Measurements from ENCODE around the gene UNCX.

UNCX gene

DNA sequence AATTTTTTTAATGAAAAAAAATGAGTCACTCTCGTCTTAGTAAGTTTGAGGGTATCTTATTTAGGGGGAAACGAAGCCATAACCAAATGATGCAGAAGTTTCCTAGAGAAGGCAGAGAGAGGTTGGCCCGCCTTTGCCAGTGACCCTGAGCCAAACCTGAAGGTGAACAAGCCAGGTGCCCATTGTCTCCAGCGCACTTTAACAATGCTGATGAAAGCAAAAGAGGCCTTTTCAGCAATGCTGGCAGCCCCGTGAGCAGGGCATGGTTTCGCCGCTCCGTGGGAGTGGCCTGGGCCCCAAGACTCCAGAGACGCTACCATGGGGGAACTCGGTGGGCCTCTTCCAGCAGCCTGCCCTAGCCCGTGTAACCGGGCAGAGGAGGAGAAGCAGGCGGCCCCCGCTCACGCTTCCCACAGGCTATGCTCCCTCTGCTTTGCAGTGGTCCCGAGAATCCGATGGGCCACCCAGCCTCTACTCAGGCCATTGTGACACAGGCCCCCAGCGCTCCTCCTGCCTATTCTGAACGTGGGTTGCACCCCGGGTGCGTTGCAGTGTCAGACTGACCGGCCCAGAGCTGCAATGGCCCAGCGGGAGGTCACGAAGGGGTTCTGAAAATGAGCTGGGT lies 14.0 kb upstream of the UNCX start:
- DNase-seq, result no peak

DNA sequence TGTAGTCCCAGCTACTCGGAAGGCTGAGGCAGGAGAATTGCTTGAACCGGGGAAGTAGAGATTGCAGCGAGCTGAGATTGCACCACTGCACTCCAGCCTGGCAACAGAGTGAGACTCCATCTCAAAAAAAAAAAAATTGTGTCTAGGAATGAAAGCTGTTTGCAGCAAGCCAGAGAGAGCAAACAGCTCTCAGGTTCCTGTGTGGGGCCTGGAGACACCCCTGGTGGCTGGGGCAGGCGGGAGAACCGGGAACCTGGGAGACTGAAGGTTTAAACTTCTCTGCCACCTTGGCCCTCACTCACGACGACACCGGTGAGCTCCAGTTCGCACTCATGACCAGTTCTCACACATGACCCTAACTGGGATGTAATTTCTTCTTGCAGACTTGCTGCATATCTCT lies 13.2 kb upstream of the UNCX start:
- no peak for DNase-seq

DNA sequence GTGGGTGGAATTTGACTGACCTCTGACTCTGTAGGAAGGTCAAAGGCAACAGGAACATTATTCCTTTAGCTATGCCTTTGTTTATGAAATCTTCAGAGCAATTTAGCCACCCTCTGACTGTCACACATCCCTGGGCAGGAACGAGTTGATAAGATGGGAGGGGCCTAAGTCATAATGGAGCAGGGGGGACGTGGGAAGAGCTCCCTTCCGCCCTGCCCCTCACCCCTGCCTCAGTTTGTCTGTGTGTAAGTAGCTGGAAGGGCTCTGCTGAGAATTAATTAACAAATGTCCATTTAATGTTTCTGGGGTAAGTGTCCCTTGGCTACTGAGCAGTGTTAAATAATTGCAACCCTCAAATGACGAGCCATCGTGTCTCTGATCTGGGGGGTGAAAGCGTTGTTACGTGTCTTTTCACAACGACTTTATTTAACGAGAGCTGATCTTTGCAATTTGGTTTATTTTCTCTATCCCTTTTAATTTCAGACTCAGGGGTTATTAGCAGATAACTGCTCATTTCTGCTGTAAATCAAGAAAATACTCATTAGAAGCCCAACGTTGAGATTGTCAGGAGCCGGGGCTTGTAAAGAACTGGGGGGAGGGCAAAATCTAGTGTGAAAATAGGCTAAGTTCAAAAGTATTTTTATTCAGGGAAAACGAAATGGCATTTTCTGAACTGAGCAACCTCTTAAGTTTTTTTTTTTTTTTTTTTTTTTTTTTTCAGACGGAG lies 12.5 kb upstream of the UNCX start:
- no peak for DNase-seq

DNA sequence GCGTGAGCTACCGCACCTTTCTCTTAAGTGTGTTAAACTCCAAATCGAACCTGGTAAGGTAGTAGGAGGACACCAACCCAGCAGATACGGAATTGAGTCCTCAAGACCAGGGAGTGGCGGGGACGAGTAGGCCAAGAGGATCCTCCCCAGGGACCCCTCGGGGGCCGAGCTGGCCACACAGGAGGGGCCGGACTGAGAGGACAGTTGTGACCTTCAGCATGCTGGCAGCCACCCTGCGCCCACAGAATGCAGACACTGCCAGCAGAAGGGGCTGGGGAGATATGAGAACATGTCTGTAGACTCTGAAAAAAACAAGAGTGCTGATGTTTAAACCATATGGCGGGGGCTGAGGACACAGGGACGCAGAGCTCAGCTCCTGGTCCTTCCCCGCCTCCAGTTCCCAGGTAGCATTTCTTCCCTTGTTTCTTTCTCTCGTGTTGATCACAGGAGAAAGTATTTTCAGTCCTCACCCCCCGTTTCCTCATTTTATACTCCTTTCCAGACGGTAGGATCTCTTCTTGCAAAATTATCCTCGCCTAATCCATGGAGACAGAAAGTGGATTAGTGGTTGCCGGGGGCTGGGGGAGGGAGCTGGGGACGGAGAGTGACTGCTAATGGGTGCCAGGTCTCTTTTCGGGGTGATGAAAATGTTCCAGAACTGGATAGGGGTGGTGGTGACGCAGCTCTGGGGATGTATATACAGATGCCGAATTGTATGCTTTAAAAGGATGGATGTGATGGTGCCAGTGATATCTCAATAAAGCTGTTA lies 11.5 kb upstream of the UNCX start:
- DNase-seq, result no peak

DNA sequence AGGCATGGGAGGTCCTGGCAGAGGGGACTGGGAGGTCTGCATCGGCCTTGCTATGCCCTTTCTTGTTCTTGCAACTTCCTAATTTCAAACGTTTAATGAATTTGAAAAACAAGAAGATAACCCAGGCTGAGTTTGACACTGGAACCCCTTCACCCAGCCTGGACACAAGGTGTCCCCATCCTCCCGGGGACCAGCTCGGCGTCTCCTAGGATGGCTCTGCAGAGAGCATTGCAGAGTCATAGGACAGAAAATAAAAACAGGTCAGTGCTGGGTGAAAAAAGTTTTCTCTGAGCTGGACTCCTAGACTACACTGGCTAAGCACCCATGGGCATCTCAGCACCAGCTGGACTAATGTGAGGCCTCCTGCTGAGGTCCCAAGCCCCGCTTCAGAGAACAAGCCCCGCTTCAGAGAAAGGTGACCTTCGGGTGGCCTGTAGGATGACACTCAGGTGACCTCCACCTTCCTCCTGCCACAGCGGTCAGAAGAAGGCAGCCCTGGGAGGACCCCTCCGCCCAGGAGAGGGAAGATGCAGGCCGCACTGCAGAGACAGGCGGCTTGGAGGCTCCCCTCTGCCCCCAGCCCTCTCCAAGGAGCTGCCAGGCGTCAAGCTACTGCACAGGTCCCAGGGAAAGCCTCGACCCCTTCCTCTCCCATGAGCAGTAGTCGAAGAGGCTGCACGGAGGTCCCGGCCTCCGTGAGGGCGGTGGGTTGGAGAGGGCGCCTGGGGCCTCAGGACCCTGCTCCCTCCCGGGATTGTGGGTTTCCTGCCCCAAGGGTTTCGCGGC lies 9.3 kb upstream of the UNCX start:
- DNase-seq, result no peak

DNA sequence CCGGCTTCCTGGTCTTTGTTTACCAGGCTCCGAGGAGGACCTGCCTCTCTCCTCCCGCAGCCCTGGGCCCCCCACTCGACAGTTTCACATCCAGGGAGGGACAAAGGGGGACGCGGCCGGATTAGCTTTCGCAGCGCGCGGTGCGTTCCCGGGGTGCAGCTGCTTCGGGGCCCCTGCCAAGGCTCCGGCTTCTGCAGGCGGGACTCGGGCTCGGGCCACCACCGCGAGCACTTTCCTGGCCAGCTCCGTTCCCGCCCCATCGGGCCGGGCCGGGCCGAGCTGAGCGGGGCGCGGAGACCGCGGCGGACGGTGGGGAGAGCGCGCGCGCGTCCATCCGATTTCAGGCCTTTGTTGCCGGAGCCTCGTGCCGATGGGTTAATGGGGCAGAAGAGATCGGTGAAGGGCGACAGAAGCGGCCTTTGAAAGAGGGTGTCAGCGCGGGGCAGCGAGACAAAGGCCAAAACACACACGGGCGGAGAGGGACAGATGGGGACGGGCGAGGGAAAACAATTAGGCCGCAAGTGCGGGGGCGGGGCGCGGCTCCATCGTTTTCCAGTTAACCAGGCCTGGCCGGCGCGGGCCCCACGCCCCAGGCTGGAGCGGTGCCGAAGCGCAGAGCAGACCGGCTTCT lies 8.5 kb upstream of the UNCX start:
- DNase-seq, result no peak

DNA sequence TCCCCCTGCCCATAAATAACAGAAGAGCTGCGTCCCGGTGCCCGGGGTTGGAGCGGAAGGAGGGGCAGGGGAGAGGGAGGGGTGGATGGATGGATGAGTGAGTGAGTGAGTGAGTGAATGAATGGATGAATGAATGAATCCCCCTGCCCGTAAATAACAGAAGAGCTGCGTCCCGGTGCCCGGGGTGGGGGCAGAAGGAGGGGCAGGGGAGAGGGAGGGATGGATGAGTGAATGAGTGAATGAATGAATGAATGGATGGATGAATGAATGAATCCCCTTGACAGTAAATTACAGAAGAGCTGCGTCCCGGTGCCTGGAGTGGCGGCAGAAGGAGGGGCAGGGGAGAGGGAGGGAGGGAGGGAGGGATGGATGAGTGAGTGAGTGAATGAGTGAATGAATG lies 7.6 kb upstream of the UNCX start:
- no peak for DNase-seq

DNA sequence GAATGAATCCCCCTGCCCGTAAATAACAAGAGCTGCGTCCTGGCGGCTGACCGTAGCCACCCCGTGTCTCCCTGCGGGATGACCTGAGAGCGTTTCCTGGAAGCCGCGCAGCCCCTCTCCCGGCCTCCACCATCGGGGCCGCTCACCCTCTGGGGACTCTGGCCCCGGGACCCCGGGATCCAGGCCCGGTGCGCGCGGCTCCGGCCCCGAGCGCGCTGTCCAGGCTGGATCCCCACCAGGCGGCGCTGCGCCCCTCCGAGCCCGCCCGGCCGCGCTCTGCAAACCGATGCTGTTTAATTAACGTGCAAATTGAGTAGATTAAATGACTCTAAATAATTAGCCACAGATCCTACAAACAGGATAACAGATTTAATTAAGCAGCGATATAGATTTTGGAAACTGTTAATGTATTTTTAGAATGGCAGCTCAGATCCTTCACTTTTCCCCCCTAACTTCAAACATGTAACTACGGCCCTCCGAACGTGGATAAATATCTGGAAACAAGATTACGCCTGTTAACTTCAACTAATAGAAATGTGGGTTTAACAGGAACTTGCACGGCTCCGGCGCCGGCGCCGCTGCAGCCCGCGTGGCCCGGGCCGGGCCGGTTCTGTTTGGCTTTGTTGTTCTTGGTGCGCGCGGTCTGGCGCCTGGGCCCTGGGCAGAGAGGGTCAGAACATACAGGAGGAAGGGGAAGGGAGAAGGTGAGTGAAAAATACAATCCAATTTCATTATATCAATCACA lies 7.1 kb upstream of the UNCX start:
- peak; percentile 62 for DNase-seq

DNA sequence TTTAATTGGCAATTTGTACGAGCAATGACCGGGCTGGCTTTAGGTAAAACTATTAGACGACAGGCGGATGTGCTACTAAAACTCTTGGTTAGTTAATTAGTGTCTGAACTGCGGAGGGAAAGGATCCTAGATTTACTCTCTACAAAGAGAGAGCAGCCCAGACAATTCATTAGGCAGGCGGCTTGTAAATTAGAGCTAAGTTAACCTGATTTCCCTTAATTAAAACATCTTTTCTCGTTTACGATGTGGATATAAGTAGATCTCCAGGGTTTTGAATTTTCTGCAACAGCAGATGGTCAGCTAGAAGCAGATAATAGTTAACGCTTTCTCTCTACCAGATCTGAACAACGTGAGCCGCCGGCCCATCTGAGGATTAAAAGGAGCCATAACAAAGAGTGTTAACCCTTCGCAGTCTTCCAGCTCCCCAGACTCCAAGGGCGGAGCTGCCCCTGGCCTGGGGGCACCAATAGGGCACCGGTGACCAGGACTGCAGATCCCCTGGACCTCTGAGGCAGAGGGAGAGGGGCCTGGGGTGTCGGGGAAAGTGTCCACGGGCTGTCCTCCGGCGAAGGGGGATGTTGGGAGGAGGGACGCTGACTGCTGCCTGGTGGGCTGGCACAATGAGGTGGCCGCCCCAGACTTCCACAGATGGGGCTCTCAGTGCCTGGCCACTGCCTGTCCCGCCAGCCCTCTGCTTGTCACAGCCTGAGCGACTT lies 6.3 kb upstream of the UNCX start:
- DNase-seq, result no peak

DNA sequence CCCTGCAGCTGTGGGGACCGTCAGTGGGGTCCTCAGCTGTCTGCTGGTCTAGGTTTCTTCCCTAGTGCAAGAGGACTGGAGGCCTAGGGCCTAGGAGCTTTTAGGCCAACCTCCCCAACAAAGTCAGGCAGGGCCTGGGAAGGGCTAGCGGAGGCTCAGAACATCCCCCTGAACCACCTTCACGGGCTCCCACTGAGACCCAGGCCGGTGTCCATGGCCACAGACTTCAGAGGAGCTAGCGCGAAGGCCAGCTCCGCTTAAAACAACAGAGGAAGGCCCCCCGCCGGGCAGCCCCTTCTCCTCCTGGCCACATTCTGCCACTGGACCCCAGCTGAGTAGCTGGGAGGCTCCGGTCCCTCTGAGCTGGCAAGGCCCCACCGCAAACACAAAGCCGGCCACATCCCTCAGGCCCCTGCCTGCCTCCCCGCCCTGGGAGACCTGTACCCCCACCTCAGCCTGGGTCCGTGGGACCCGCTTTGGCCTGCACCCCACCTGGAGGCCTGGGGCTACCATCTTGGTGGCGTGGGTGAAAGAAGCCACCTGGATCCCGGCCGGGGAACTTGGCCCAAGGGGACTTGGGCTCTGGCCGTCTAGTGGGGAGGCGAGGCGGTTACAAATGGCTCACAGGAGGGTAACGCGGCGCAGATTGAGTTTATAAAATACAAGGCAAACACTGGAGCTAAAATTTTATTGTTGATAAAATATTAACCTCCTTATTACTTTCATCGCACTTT lies 5.4 kb upstream of the UNCX start:
- no peak for DNase-seq

DNA sequence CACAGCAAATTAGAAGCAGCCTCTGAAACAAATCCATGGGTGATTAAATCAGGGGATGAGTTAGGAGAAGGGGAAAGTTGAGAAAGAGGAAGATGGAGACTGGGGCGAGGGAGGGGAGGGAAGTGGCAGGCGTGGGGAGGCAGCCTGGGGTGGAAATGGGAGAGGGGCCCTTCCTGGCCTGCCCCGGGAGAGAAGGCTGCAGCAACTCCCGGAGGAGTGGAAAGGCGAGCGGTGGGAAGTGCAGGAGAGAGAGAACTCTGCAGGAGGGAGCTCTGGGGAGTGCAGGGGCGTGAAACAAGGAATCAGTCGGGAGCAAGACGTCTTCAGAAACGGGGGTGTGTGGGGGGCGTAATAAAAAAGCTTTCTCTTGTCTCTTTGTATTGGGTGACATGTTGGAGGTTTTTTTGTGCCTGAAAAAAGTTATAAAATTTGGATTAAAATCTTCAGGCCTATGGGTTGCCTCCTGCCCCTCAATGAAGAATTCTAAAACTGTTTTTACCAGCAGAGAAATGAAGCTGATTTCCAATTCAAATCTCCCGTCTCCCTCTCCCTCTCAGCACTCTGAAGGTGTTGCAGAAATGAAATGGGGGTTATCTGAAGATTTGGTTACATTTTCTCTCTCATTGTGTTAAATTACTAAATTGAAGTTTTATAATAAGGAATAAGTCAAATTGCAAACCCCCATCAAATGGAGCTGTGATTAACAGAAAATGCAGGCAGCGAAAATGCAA lies 4.7 kb upstream of the UNCX start:
- no peak for DNase-seq

DNA sequence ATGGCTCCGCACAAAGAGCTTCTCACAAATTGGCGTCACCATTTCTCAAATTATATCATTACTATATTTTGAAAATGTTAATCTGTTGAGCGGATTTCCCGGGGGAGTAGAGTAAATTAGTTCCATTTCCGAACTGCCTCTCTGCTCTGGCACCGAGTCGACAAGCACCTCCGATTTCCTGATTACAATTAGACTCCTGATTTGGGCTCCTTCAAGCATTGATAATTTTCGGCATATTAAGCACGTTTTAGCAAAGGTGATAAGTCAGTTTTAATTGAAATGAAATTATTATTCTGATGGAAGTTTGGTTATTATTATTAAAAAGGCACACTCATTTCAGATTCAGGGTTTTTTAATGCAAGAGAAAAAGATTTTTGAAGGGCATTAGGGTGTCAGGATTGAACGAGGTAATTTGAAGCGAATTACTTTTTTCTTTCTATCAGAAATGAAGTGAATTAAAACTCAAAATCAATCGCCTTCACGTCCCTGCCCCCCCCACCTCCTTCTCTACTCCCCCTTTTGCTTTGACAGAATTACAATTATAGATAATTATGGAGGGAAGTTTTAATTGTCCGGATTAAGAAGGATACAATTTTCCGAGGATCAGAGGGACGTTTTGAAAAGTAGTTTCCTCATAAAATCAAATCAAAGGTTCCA lies 4.0 kb upstream of the UNCX start:
- no peak for DNase-seq

DNA sequence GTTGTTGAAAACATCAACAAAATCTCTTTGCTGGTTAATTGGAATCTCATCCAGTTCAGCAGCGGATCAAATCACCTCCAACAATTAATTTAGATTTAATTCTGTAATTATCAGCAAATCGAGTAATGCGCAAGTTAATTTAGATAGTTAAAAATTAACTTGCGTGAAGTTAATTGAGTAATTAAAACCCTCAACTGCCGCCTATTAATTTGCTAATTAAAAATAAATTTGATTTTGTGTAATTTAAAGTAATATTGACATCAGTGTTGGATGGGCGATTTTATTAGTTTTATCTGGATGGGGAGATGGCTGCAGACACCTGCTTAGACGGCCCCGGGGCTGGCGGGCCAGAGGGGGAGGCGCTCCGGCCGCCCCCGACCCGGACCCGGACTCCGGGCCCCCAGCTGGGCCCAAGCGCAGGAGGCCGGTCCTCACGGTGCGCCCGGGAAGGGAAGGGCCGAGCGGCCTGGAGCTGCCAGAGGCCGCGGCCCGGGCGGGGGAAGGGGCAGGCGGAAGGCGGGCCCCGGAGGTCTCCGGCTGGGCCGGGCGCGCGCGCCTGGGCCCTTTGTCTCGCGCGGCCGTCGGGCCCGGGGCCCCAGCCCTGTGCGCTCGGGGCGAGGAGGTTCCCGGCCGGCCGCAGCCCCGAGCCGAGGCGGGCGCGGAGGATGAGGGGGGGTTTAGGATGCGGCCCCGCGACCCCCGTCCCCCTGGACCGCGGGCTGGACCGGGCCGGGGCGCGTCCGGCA lies 3.3 kb upstream of the UNCX start:
- DNase-seq, result no peak

DNA sequence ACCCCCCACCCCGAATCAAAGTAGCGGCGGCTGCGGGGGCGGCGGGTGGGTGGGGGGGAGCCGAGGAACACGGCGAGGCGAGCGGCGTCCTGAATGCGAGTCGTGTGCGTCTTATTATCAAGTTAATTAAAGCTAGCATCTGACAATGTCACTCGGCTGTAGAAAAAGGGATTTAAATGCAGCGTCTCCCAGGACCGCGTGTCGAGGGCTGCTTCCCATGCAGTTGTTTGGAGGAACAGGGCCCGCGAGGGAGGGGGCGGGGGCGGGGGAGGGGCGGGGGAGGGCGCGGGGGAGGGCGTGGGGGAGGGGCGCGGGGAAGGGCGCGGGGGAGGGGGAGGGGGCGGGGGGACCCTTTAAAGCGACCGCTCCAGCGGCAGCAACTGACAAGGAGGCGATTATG lies 2.7 kb upstream of the UNCX start:
- DNase-seq, result no peak

DNA sequence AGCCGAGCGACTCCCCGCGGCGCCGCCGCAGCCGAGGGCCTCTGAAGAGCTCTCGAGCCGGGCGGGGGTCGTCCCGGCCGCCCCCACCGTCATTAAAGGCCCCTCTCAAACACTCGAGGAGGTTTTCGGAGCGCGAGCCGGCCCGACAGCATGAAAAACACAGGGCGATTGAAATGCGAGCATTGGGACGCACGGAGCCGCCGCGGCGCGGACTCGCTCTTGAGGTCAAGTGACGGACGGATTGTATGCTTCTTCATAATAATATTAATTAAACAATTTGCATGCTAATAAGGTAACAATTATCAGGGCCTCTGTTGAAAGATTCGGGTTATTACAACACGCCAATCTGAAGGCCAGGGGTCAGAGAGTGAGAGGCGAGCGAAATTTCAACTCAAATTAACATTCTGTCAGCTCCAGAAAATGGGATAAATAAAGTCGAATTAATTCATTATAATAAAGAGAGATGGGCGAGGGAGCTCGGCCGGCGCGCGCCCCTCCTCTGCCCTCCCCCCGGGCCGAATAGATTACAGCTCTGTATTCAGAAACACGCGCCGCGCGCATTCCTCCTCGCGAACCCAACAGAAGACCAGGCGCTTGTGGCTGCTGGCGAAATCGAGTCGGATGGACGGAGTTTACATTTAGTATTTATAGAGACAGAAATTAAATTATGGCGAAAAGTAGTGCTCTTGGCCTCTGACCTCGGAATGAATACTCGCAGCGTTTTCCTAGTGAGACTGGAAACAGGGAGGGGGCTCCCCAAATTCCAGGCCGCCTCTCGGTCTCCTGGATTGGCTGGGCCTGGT lies 2.1 kb upstream of the UNCX start:
- no peak for DNase-seq

DNA sequence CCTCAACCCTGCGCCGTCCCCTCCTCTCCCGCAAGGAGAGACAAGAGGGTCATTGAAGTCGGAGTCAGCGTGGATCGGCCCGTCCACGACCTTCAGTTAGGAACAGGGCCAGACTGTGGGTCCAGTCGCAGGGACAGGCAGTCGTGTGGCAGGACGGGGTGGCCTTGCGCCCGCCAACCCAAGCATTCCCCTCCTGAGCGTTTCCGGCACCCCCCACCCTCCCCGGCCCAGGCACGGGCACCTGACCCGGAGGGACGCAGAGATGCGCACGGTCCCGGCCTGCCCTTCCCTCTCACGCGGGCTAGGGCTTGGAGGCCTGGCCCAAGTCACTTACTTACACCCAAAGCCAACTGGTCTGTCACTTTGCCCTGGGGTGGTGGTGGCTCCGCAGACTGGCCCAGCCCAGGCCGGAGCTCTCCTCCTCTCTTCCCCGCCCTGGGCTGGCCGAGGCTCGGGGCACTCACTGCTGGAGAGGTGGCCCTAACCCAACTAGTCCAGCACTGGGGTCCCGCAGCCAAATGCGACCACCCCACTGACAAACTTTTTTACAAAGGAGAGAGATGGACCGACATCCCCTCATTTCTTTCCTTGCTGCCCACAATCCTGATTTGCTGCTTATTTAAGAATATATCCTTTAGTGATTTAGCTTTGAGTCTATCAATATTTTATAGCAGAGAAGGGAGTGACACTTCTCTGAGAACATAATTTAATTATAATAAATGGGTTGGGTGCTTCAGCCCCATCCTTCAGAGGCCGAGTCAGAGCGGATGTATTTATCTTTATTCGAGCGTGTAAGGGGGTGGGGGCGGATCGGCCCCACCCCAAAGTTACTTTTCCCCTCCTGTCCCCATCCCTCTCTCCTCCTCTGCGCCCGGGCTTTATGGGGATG lies 1.2 kb upstream of the UNCX start:
- DNase-seq, result no peak

DNA sequence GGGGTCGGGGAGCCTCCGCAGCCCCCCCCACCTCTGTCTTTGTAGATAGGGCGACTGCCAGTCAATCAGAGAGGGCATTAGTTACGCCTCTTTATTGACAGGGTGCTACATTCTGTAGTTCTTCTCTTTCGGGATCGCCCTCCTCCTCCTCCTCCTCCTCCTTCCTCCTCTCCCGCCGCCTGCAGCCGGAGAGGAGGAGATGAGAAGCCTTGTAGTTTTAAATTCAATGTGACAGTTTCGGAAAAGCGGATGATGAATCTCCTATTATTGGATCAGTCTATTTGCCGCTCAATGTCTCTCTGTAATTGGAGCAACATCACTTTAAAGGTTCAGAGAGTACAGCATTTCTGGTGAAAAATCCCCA lies 587 bp upstream of the UNCX start:
- DNase-seq, result no peak
